Stimulated activated CD4-positive, alpha-beta T cell treated with anti-CD3 and anti-CD28 coated beads, Interleukin-1b, Interleukin-23, amount 100 ng/mL, for 24 hours (primary cell): ENCODE data around the gene YIPF4.
"Not testable (repeated sequence)": the region's sequence is repeated elsewhere in the genome, so short reads cannot be mapped to it uniquely, and the experiment has no call there.

Source experiments
- DNase-seq, 4 experiments: peaks; one replicate each; pipeline ENCODE4 v3.0.0-alpha.2; 2020; ENCODE audit warnings: low read depth in 4 of 4, low spot score in 1 of 4

Gene YIPF4

GRCh38 chr2:32289165-32289999, 11.7 kb downstream of the YIPF4 start:
- no peak for DNase-seq

- no peak for DNase-seq
These were observed 12.3 kb downstream of the YIPF4 start for GRCh38 chr2:32290000-32290339.

- no peak for DNase-seq
These were observed 14.0 kb downstream of the YIPF4 start for GRCh38 chr2:32291746-32292145.

- DNase-seq: not testable (repeated sequence)
These were observed 15.8 kb downstream of the YIPF4 start for GRCh38 chr2:32293493-32293892.

GRCh38 chr2:32293966-32294562, 16.4 kb downstream of the YIPF4 start:
- not testable (repeated sequence) for DNase-seq

GRCh38 chr2:32310577-32310976, 32.9 kb downstream of the YIPF4 start:
- DNase-seq: no peak

GRCh38 chr2:32314886-32315285, 37.2 kb downstream of the YIPF4 start:
- DNase-seq: no peak

GRCh38 chr2:32328679-32329078, 51.0 kb downstream of the YIPF4 start:
- DNase-seq: not testable (repeated sequence)

- DNase-seq: not testable (repeated sequence)
These were observed 51.7 kb downstream of the YIPF4 start for GRCh38 chr2:32329180-32329980.

- no peak for DNase-seq
These were observed 52.4 kb downstream of the YIPF4 start for GRCh38 chr2:32330136-32330535.

- DNase-seq: no peak
These were observed 65.1 kb downstream of the YIPF4 start for GRCh38 chr2:32342801-32343200.

- DNase-seq: not testable (repeated sequence)
These were observed 73.1 kb downstream of the YIPF4 start for GRCh38 chr2:32350797-32351196.

- no peak for DNase-seq
These were observed 78.4 kb downstream of the YIPF4 start for GRCh38 chr2:32355976-32356680.

GRCh38 chr2:32356681-32357317, 79.1 kb downstream of the YIPF4 start, which contains the start of gene BIRC6:
Gene BIRC6 (plus strand): TSS chr2:32357023. CDS start chr2:32357162, 139 bp downstream.
- peak; percentile 86 to 97 (median 94) for DNase-seq

- peak; percentile 2 to 27 (median 12) for DNase-seq
These were observed 79.8 kb downstream of the YIPF4 start for GRCh38 chr2:32357318-32358110.

GRCh38 chr2:32358111-32358482, 80.4 kb downstream of the YIPF4 start:
- DNase-seq: no peak

- no peak for DNase-seq
These were observed 82.7 kb downstream of the YIPF4 start for GRCh38 chr2:32360416-32360815.

- DNase-seq: not testable (repeated sequence)
These were observed 85.3 kb downstream of the YIPF4 start for GRCh38 chr2:32362997-32363396.

- no peak for DNase-seq
These were observed 85.9 kb downstream of the YIPF4 start for GRCh38 chr2:32363597-32363996.

GRCh38 chr2:32364290-32364689, 86.6 kb downstream of the YIPF4 start:
- DNase-seq: not testable (repeated sequence)
